Testis (tissue), 3 donors: Measurements from ENCODE around the gene WDR82. TPM values are rescaled to one million over a fixed set of nuclear protein-coding genes. Genes with fewer than 3 reads are reported as not detected.

ENCODE experiments used
- DNase-seq: peaks from one replicate; pipeline ENCODE4 v3.0.0-alpha.2; 2019
- H3K27ac ChIP-seq, 2 donors: fragments of 200-600 bp; sonication (generic); one replicate each; pipeline ENCODE4 v1.5.1; 2019
- H3K27me3 ChIP-seq: fragments of 200-600 bp; sonication (generic); one replicate; pipeline ENCODE4 v1.5.1; 2019
- H3K36me3 ChIP-seq: fragments of 200-600 bp; sonication (generic); one replicate; pipeline ENCODE4 v1.5.1; 2017; ENCODE audit warnings: low read depth; ENCODE audit errors: missing control alignments
- H3K4me1 ChIP-seq: fragments of 200-600 bp; sonication (generic); one replicate; pipeline ENCODE4 v1.5.1; 2019
- H3K4me3 ChIP-seq, 2 donors: fragments of 200-600 bp; sonication (generic); one replicate each; pipeline ENCODE4 v1.5.1; 2017 to 2019
- H3K9me3 ChIP-seq: fragments of 200-600 bp; sonication (generic); one replicate; pipeline ENCODE4 v1.5.1; 2017
- CTCF ChIP-seq, 3 experiments: fragments of 450-650 bp in 2 of 3; fragments of 200-600 bp in 1 of 3; sonication (generic) in 1 of 3; IDR thresholded peaks; one replicate each; pipeline ENCODE4 v1.5.1; 2016 to 2019; ENCODE audit warnings: antibody characterized with exemption in 3 of 3, mild to moderate bottlenecking in 2 of 3, moderate library complexity in 1 of 3
- POLR2A ChIP-seq: fragments of 450-650 bp; IDR thresholded peaks from one replicate; pipeline ENCODE4 v1.6.1; 2017; ENCODE audit warnings: antibody characterized with exemption, mild to moderate bottlenecking, moderate library complexity
- WGBS, 2 donors: methylation state at CpG; one replicate each; pipeline ENCODE4 v1.1.5; 2018; 5-methylcytosine and 5-hydroxymethylcytosine counted together
- intact Hi-C: fragments of 100-400 bp; cut with DNase I; formaldehyde crosslinking; loops from one replicate; pipeline ENCODE4 v1.15.1; 2023; ENCODE audit warnings: low total_unique reads
- polyA plus RNA-seq: library from polyadenylated mRNA; stranded (reverse); fragments of 350-450 nt; fragmentation: Illumina TruSeq; extraction: RNeasy Lipid Tissue Mini Kit (QIAGEN cat#74804); gene quantifications from one replicate; pipeline ENCODE4 v1.2.3, GENCODE V29; 2014; ENCODE audit warnings: low read depth, low replicate concordance; ENCODE audit not compliant: insufficient read depth
- total RNA-seq, 2 donors: library from RNA; depleted of rRNA; stranded (reverse); fragments of >200 nt; gene quantifications; one replicate each; pipeline ENCODE4 v1.2.3, GENCODE V29; 2016

Gene WDR82
- total and polyA plus RNA-seq, 3 donors from 2014 or later, result 76.1 to 85.7 (median 80.9) TPM

- no peak overlapping the region for H3K27ac ChIP-seq
- 59 to 82% methylated on average over 5 to 6 of the region's 6 CpGs for WGBS, 2 donors
- peaks cover 16% of the 10 kb centered on the region for H3K4me1 ChIP-seq
- no peaks in the 10 kb centered on the region for H3K27me3 ChIP-seq
- intact Hi-C loops, result no loop called here
- H3K36me3 ChIP-seq, result no peaks in the 10 kb centered on the region
- TF ChIP-seq CTCF (IDR thresholded peaks at IDR 0.05) (no peak), POLR2A (no peak)
- H3K9me3 ChIP-seq, result no peaks in the 10 kb centered on the region
- no peak for DNase-seq
- H3K4me3 ChIP-seq, result no peak overlapping the region
Observed at GRCh38 chr3:52218937-52219650, 59.4 kb downstream of the WDR82 start.

GRCh38 chr3:52218454-52218853 is 60.0 kb downstream of the WDR82 start:
- Histone ChIP-seq H3K4me3 (no peak overlapping the region), H3K9me3 (no peaks in the 10 kb centered on the region), H3K36me3 (no peaks in the 10 kb centered on the region), H3K27ac (no peak overlapping the region), H3K27me3 (no peaks in the 10 kb centered on the region), H3K4me1 (peaks cover 16% of the 10 kb centered on the region)
- no peak for DNase-seq
- TF ChIP-seq CTCF (IDR thresholded peaks at IDR 0.05) (no peak), POLR2A (no peak)
- intact Hi-C loops, result no loop called here
- 74 to 80% methylated on average over 1 to 12 of the region's 12 CpGs for WGBS, 2 donors

DNA sequence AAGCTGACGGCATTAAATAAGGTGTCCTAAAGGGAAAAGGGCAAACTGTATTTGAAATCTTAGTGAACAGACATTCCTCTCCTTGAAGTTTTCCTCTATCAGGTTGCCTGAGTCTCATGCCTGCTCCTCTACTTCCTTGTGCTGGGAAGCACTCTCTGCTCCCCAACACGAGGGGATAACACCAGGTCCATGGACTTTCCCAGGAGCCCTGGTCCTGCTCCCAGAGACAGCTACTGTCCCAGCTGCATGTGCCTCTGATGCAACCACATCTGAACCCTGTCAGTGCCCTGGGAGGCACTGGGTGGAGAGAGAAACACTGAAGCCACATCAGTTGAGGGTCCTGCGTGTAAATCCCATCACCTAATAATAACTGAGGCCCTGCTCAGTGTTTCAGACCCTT is 60.4 kb downstream of the WDR82 start:
- TF ChIP-seq POLR2A (no peak), CTCF (IDR thresholded peaks at IDR 0.05) (no peak)
- intact Hi-C loops, result no loop called here
- no peaks in the 10 kb centered on the region for H3K36me3 ChIP-seq
- no peak overlapping the region for H3K27ac ChIP-seq
- no peak overlapping the region for H3K4me3 ChIP-seq
- H3K27me3 ChIP-seq, result no peaks in the 10 kb centered on the region
- no peak for DNase-seq
- 85 to 88% methylated on average over 3 of the region's 3 CpGs for WGBS, 2 donors
- H3K9me3 ChIP-seq, result no peaks in the 10 kb centered on the region
- H3K4me1 ChIP-seq, result peaks cover 16% of the 10 kb centered on the region

DNA sequence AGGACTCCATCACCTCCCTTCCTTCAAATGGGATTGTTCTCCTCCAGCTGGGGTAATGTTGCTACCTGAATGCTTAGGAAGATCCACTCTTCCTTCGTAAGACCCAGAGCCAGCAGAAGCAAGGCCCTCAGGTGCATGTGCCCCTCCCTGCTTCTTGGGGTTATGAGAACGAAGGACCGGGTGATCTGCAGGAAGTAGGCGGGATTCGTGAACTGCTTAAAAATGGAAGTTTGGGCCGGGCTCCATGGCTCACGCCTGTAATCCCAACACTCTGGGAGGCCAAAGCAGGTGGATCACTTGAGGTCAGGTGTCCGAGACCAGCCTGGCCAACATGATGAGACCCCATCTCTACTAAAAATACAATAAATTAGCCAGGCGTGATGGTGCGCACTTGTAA is 61.0 kb downstream of the WDR82 start:
- Histone ChIP-seq H3K4me3 (no peak overlapping the region), H3K27me3 (no peaks in the 10 kb centered on the region), H3K36me3 (no peaks in the 10 kb centered on the region), H3K27ac (no peak overlapping the region), H3K9me3 (no peaks in the 10 kb centered on the region), H3K4me1 (peaks cover 15% of the 10 kb centered on the region)
- TF ChIP-seq POLR2A (no peak), CTCF (IDR thresholded peaks at IDR 0.05) (no peak)
- intact Hi-C loops, result no loop called here
- DNase-seq, result no peak
- WGBS, 2 donors, result 72 to 88% methylated on average over 10 of the region's 10 CpGs
